HUES6 (cell line): ENCODE results near the gene NPHP4.
"Not testable (repeated sequence)": the region's sequence is repeated elsewhere in the genome, so short reads cannot be mapped to it uniquely, and the experiment has no call there.

ENCODE experiments used
- H3K27ac ChIP-seq: 2 replicates; pipeline ENCODE4 v1.7.0; 2013; ENCODE audit warnings: low read depth, mild to moderate bottlenecking, low read length, inconsistent platforms
- H3K27me3 ChIP-seq: 2 replicates; pipeline ENCODE4 v1.6.1; 2013; ENCODE audit warnings: low read length; ENCODE audit not compliant: control insufficient read depth, insufficient read depth
- H3K36me3 ChIP-seq: 2 replicates; pipeline ENCODE4 v1.6.1; 2013; ENCODE audit warnings: low read length; ENCODE audit not compliant: control insufficient read depth, insufficient read depth
- H3K4me1 ChIP-seq: 2 replicates; pipeline ENCODE4 v1.6.1; 2013; ENCODE audit warnings: low read length; ENCODE audit not compliant: control insufficient read depth, insufficient read depth
- H3K4me3 ChIP-seq: 2 replicates; pipeline ENCODE4 v1.5.1; 2013; ENCODE audit warnings: low read depth, low read length
- H3K9ac ChIP-seq: one replicate; pipeline ENCODE4 v1.6.1; 2013; ENCODE audit warnings: mild to moderate bottlenecking, low read length
- H3K9me3 ChIP-seq: 2 replicates; pipeline ENCODE4 v1.6.1; 2013; ENCODE audit warnings: low read depth, low read length; ENCODE audit not compliant: control insufficient read depth, insufficient read depth

Gene NPHP4

GRCh38 chr1:6023346-6023745 is 31.1 kb upstream of the NPHP4 start:
- peaks cover 15% of the 10 kb centered on the region for H3K4me1 ChIP-seq
- peaks cover 6% of the 10 kb centered on the region; the same call in 1 of the 2 replicates for H3K27me3 ChIP-seq
- no peaks in the 10 kb centered on the region for H3K9me3 ChIP-seq
- H3K27ac ChIP-seq, result no peak overlapping the region
- no peaks in the 10 kb centered on the region for H3K36me3 ChIP-seq
- H3K9ac ChIP-seq, result no peak overlapping the region
- no peak overlapping the region for H3K4me3 ChIP-seq

DNA sequence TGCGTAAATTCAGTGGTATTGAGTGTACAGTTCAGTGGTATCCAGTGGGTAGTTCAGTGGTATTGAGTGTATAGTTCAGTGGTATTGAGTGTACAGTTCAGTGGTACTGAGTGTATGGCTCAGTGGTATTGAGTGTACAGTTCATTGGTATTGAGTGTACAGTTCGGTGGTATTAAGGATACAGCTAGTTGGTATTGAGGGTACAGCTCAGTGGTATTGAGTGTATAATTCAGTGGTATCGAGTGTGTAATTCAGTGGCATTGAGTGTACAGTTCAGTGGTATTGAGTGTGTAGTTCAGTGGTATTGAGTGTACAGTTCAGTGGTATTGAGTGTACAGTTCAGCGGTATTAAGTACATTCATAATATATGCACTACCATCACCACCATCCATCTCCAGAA is 30.0 kb upstream of the NPHP4 start:
- no peak overlapping the region for H3K4me3 ChIP-seq
- no peaks in the 10 kb centered on the region for H3K36me3 ChIP-seq
- H3K27ac ChIP-seq, result no peak overlapping the region
- H3K27me3 ChIP-seq, result peaks cover 6% of the 10 kb centered on the region; the same call in 1 of the 2 replicates
- no peaks in the 10 kb centered on the region for H3K9me3 ChIP-seq
- no peak overlapping the region for H3K9ac ChIP-seq
- H3K4me1 ChIP-seq, result peaks cover 13% of the 10 kb centered on the region

- no peak overlapping the region for H3K27ac ChIP-seq
- H3K36me3 ChIP-seq, result no peaks in the 10 kb centered on the region
- no peak overlapping the region for H3K4me3 ChIP-seq
- H3K9me3 ChIP-seq, result no peaks in the 10 kb centered on the region
- H3K27me3 ChIP-seq, result no peaks in the 10 kb centered on the region
- no peaks in the 10 kb centered on the region for H3K4me1 ChIP-seq
- H3K9ac ChIP-seq, result no peak overlapping the region
These were observed 27.1 kb upstream of the NPHP4 start for GRCh38 chr1:6019166-6019845.

DNA sequence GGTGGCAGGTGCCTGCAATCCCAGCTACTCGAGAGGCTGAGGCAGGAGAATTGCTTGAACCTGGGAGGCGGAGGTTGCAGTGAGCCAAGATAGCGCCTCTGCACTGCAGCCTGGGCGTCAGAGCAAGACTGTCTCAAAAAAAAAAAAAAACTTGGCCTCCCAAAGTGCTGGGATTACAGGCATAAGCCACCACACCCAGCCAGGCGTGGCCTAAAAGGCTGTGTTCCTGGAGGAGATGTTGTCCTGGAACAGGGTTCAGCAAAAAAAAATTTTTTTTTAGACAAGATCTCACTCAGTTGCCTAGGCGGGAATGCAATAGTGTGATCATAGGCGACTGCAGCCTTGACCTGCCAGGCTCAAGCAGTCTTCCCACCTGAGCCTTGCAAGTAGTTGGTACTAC is 25.4 kb upstream of the NPHP4 start:
- not testable (repeated sequence) for H3K9me3 ChIP-seq, H3K27ac ChIP-seq, H3K4me1 ChIP-seq, H3K4me3 ChIP-seq, H3K27me3 ChIP-seq, H3K36me3 ChIP-seq, H3K9ac ChIP-seq

- Histone ChIP-seq H3K4me1 (no peaks in the 10 kb centered on the region), H3K27ac (no peak overlapping the region), H3K9me3 (no peaks in the 10 kb centered on the region), H3K27me3 (no peaks in the 10 kb centered on the region), H3K4me3 (no peak overlapping the region), H3K36me3 (no peaks in the 10 kb centered on the region), H3K9ac (no peak overlapping the region)
These were observed 24.1 kb upstream of the NPHP4 start for GRCh38 chr1:6016191-6016865.

DNA sequence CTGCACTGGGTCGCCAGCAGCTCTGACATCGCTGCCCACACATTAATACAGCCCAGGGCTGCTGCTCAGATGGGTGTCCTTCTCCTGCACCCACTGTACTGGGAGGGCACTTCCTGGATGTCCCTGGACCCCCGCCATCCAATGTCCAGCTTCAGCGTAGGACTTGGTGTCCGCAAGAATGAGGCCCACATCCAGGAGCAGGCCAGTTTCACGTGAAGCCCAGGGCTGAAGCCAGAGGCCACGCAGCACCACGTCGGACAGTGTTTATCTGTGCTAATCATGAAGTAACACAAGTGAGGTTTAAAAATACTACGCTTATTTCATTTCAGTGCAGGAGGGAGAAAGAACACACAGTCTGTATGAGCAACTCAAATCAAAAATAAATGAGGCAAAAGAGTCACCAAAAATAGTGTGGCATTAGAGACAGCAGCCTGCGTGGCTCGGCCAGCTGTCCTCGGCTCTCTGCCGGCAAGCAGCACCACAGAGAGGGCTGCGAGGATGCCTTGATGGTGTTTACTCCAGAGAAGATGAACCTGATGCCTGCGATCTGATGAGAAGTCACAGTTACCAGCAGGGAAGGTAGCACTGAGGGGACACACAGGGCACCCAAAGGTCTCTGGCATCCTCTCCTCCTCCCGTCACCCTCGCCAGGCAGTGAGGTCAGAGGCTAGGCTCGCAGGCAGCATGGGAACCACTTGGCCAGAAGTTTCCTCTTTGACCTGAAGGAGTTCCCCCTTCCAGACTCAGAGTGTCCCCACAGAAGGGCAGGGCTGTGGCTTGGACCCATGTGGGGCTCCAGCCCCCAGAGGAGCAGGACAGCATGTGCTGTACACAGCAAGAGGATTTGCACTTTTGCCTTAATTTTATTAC is 22.1 kb upstream of the NPHP4 start:
- no peak overlapping the region for H3K27ac ChIP-seq
- no peaks in the 10 kb centered on the region; the same call in 1 of the 2 replicates for H3K4me1 ChIP-seq
- H3K9me3 ChIP-seq, result no peaks in the 10 kb centered on the region
- H3K36me3 ChIP-seq, result no peaks in the 10 kb centered on the region
- no peaks in the 10 kb centered on the region for H3K27me3 ChIP-seq
- H3K4me3 ChIP-seq, result no peak overlapping the region
- no peak overlapping the region for H3K9ac ChIP-seq

DNA sequence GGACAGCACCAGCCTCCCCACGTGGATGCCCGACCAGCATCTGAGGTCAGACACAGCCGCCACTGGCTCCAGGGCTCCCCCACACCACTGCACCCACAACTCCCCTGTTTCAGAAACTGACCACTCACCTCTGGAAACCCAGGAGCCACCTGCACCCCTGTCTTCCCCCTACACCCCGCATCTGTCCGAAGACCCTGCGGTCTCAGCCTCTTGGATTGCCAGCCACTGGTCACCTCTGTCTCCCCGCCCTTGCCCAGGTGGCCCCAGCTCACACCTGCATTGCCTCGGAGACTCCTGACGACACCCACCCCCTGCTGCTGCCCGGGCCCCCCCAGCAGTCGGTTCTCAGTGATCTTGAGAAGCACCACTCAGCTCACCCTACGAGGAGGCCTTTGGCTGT is 21.3 kb upstream of the NPHP4 start:
- Histone ChIP-seq H3K9me3 (no peaks in the 10 kb centered on the region), H3K27me3 (no peaks in the 10 kb centered on the region), H3K4me3 (no peak overlapping the region), H3K36me3 (no peaks in the 10 kb centered on the region), H3K27ac (no peak overlapping the region), H3K4me1 (no peaks in the 10 kb centered on the region; the same call in 1 of the 2 replicates), H3K9ac (no peak overlapping the region)

DNA sequence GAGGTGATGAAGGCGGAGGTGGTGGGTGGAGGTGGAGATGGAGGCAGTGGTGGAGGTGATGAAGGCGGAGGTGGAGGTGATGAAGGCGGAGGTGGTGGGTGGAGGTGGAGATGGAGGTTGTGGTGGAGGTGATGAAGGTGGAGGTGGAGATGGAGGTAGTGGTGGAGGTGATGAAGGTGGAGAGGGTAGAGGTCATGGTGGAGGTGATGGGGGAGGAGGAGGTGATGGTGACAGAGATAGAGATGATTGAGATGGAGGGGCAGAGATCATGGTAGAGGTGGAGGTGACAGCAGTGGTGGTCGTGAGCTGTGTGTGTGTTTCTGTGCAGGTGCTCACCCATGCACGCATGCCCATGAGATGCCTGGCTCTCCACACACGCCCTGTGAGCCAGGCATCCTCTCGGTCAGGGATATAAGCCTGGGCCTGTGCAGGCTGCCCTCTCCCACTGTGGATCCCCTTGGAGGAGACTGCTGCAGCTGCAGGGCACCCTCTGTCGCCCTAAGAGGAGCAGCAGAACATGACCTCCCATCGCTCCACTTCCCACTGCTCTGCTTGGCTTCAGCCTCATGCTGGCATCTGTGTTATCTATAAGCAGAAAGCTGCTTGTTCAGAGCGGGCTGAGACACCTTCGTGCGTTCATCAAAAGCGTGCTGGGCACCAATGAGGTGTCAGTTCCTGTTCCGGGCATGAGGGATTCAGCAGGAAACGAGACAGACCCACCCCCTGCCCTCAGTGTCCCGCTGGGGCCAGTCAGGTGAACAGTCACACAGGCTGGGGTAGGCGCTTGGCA is 20.5 kb upstream of the NPHP4 start:
- Histone ChIP-seq H3K27ac (no peak overlapping the region), H3K36me3 (no peaks in the 10 kb centered on the region), H3K9ac (no peak overlapping the region), H3K27me3 (no peaks in the 10 kb centered on the region), H3K4me1 (no peaks in the 10 kb centered on the region; the same call in 1 of the 2 replicates), H3K9me3 (no peaks in the 10 kb centered on the region), H3K4me3 (no peak overlapping the region)

- no peak overlapping the region for H3K4me3 ChIP-seq
- no peak overlapping the region for H3K27ac ChIP-seq
- no peak overlapping the region for H3K9ac ChIP-seq
- H3K4me1 ChIP-seq, result peaks cover 7% of the 10 kb centered on the region; the same call in 1 of the 2 replicates
- H3K27me3 ChIP-seq, result no peaks in the 10 kb centered on the region; the same call in 1 of the 2 replicates
- no peaks in the 10 kb centered on the region for H3K9me3 ChIP-seq
- H3K36me3 ChIP-seq, result no peaks in the 10 kb centered on the region
These were observed 19.7 kb upstream of the NPHP4 start for GRCh38 chr1:6011946-6012258.

DNA sequence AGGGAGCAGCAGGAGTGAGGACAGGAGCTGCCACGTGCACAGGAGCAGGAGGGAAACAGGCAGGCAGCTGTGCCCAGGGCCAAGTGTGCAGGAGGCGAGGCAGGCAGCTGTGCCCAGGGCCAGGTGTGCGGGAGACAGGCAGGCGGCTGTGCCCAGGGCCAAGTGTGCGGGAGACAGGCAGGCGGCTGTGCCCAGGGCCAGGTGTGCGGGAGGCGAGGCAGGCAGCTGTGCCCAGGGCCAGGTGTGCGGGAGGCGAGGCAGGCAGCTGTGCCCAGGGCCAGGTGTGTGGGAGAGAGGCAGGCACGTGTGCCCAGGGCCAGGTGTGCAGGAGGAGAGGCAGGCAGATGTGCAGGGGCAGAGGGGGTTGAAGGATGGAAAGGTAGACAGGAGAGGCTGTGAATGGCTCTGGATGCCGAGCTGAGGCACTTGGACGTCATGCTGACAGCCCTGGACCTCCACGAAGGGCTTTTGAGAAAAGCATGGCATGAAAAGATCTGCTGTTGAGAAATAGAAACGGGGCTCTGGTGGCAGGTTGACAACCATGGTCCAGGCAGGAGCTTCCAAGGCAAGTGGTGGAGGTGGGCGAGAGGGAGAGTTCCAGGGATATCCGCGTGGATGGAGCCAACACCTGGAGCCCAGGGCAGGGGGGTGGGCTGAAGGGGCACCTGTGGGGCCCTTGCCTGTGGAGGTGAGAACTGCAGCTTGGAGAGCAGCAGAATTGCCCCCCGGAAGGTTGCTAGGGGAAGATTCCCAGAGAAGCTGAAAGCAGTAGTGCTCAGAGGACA is 19.1 kb upstream of the NPHP4 start:
- no peaks in the 10 kb centered on the region; the same call in 1 of the 2 replicates for H3K27me3 ChIP-seq
- no peak overlapping the region for H3K27ac ChIP-seq
- no peaks in the 10 kb centered on the region for H3K9me3 ChIP-seq
- H3K4me1 ChIP-seq, result peaks cover 7% of the 10 kb centered on the region; the same call in 1 of the 2 replicates
- no peaks in the 10 kb centered on the region for H3K36me3 ChIP-seq
- no peak overlapping the region for H3K9ac ChIP-seq
- H3K4me3 ChIP-seq, result no peak overlapping the region
